SKM-1 treated with dmso at 0.1 percent for 144 hours (cell line): ENCODE data around the gene SAXO2.
"Not testable (repeated sequence)": the region's sequence is repeated elsewhere in the genome, so short reads cannot be mapped to it uniquely, and the experiment has no call there.

Source experiments
- DNase-seq: peaks from one replicate; lab custom pipeline; 2025; ENCODE audit not compliant: unreplicated experiment; lab: John Stamatoyannopoulos, UW

Gene SAXO2

DNA sequence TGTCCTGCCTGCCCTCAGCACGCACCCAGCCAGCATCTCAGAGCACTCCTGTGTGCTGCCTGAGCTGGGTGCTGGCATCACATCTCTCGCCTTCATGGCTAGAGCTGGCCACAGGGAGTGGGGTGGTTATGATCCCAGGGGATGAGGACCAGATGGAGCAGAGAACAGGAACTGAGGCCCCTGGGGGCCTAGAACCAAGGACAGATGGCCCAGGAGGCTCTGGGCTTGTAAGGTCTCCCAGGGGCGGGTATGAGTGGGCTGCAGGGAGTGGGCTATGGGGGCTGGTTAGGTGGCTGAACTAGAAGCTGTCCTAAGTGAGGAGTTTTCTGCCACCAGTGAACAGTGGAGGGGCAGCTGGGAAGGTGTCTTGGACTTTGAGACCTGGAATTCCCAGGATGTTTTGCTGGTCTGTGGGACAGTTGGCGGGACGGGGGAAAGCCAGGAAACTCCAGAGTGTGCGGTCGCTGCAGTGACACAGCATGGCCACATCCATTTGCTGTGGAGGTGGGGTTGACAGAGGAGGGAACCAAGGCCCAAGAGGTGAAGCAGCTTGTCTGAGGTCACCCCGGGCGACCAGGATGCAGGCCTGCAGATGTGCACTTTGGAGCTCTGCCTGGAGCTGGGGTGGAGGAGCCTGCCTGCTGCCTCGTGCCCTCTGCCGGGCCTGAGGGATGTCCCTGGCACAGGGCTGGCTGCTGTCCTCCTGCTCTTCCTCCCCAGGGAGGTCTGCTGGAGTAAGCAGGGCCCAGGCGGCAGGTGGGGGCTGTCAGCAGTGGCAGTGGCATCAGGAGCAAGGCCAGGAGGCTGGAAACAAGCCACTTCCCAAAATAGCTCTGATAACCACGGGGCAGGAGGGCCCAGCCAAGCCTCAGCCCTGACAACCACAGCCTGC lies 70.3 kb downstream of the SAXO2 start:
- DNase-seq = not testable (repeated sequence)

DNA sequence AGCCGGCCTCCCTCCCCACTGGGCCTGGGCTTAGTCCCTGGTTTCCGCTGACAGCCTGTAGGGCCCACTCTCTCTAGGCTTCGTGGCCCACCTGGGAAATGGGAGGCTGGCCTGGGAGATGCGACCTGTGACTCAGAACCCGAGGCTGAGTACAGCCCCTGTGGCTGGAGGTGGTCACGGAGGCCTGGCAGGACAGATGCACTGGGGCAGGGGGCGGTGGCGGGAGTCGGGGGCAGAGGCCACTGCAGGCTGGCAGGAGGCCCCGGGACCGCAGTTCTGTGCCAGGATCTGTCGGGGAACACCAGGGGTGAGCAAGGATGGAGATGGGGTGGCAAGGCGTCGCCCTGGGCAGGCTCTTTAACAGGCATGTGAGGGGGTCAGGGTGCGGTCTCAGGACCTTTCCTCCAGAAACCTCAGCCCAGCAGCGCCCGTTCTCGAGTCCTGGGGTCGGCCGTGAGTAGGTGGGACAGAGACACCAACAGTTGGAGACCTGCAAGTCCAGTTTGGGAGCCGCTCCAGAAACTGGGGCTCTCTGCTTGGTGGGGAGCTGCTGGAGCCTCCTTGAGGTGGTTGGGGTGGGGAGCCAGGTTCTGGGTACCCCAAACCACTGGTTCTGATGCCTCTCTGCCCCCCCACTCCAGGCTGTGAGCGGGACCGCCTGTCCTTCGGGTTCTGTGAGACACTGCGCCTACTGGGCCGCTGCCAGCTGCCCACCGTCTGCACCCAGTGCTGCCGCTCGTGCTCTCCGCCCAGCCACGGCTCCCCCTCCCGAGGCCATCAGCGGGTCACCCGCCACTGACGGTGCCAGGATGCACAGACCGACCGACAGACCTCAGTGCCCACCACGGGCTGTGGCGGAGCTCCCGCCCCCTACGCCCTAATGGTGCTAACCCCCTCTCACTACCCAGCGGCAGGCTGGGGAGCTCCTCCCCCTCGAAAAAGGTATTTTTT lies 71.3 kb downstream of the SAXO2 start:
- not testable (repeated sequence) for DNase-seq
